ENCODE data around the gene LAMA2. TPM values are rescaled to one million over a fixed set of nuclear protein-coding genes. Genes with fewer than 3 reads are reported as not detected.

The LAMA2 gene
- total and polyA plus RNA-seq, 2 of the 8 experiments (the other 6 are each of a cell fraction or from before 2014, with no cell fraction given), result 1.3 to 3.8 TPM

DNA sequence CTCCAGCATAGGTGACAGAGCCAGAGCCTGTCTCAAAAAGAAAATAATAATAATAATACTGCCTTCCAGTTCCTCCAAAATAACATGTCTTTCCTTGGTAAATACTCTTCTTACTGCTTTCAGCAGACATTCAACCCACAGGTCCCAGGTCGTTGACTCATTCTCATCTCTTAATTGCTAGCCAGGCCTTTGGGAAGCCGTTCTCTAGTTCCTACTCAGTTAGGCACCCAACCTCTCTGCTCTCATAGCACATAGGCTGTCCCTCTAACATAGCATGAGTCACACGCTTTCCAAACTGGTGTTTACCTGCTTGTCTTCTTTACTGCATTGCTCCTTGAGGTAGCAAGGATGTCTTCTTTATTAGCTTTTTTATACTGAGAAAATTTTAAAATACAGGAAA is 98.8 kb downstream of the LAMA2 start:
- no peaks in the 10 kb centered on the region for H3K9me3 ChIP-seq (ENCODE audit: insufficient read depth in 2 of 2, low read depth in 1 of 2, low read length in 1 of 2)
- FAIRE-seq, result no peak
- TF ChIP-seq EP300 (IDR thresholded peaks at IDR 0.05; ENCODE audit: borderline replicate concordance in 1 of 2, low read depth in 2 of 2, low read length in 2 of 2) (no peak), NRF1 (IDR thresholded peaks at IDR 0.05; ENCODE audit: low read depth, low read length) (no peak), ZNF274 (IDR thresholded peaks at IDR 0.05; ENCODE audit: borderline replicate concordance, extremely low read depth, low read length) (no peak), SRF (IDR thresholded peaks at IDR 0.05; ENCODE audit: low read depth, low read length) (no peak), SAP30 (IDR thresholded peaks at IDR 0.05; ENCODE audit: insufficient read depth, insufficient replicate concordance, low read length) (no peak), CTBP2 (IDR thresholded peaks at IDR 0.05; ENCODE audit: borderline replicate concordance, insufficient read depth, insufficient read length, low read length) (no peak), GABPA (IDR thresholded peaks at IDR 0.05; ENCODE audit: borderline replicate concordance, insufficient read depth, low read length) (no peak), HDAC6 (IDR thresholded peaks at IDR 0.05; ENCODE audit: low read depth, low read length) (no peak), SIN3A (conservative IDR thresholded peaks at IDR 0.05 in 1 of 2, IDR thresholded peaks at IDR 0.05 in 1 of 2; ENCODE audit: low read depth in 1 of 2, low read length in 2 of 2) (no peak), RBBP5 (IDR thresholded peaks at IDR 0.05; ENCODE audit: borderline replicate concordance, low read depth, low read length) (no peak), PHF8 (conservative IDR thresholded peaks at IDR 0.05; ENCODE audit: low read depth, low read length) (no peak), SP1 (IDR thresholded peaks at IDR 0.05; ENCODE audit: low read depth, low read length) (no peak), BCL11A (IDR thresholded peaks at IDR 0.05; ENCODE audit: low read depth in 2 of 2, low read length in 2 of 2) (no peak), BACH1 (IDR thresholded peaks at IDR 0.05; ENCODE audit: low read length) (no peak)

More for the DNA sequence above, 98.8 kb downstream of the LAMA2 start:
- Histone ChIP-seq H2BK15ac (ENCODE audit: low read length) (no peak overlapping the region), H4K91ac (replicated peaks; ENCODE audit: insufficient read length, low read length) (no peak overlapping the region), H4K20me1 (replicated peaks in 1 of 2; ENCODE audit: control insufficient read depth in 1 of 2, insufficient read depth in 2 of 2, low read length in 2 of 2) (no peaks in the 10 kb centered on the region), H3K27ac (ENCODE audit: low read depth, low read length) (no peak overlapping the region), H2AK5ac (ENCODE audit: low read depth, low read length) (no peak overlapping the region), H3K4ac (replicated peaks; ENCODE audit: insufficient read length, low read depth, low read length) (no peak overlapping the region), H3K14ac (ENCODE audit: insufficient read length) (no peak overlapping the region), H4K5ac (ENCODE audit: insufficient read length, low read depth, low read length) (no peak overlapping the region), H3K27me3 (replicated peaks in 1 of 4; ENCODE audit: control insufficient read depth in 3 of 4, extremely low read depth in 1 of 4, insufficient read depth in 3 of 4, low read length in 3 of 4) (no peaks in the 10 kb centered on the region), H3K23me2 (ENCODE audit: low read depth, low read length) (no peaks in the 10 kb centered on the region), H3K36me3 (ENCODE audit: control insufficient read depth in 2 of 4, insufficient read depth in 4 of 4, low read length in 3 of 4) (no peaks in the 10 kb centered on the region), H3K79me1 (ENCODE audit: low read depth, low read length) (no peaks in the 10 kb centered on the region), H2BK12ac (ENCODE audit: low read depth, low read length) (no peak overlapping the region), H2BK20ac (ENCODE audit: low read length) (no peak overlapping the region), H3K23ac (ENCODE audit: insufficient read length) (no peak overlapping the region), H4K8ac (ENCODE audit: extremely low read depth, insufficient read depth, low read length) (no peak overlapping the region), H3K56ac (replicated peaks; ENCODE audit: insufficient read length, low read depth, low read length) (no peak overlapping the region), H3K9ac (replicated peaks in 1 of 4; ENCODE audit: extremely low read depth in 1 of 4, low read depth in 3 of 4, low read length in 3 of 4) (no peak overlapping the region), H3K4me1 (replicated peaks in 1 of 4; ENCODE audit: control insufficient read depth in 3 of 4, insufficient read depth in 4 of 4, low read length in 3 of 4) (no peaks in the 10 kb centered on the region), H3K4me2 (ENCODE audit: insufficient read depth in 1 of 2, low read depth in 2 of 2, low read length in 2 of 2) (no peak overlapping the region), H3K18ac (ENCODE audit: extremely low read depth, low read length) (no peak overlapping the region), H2BK5ac (ENCODE audit: low read depth, low read length) (no peak overlapping the region), H2BK120ac (replicated peaks; ENCODE audit: low read depth, low read length) (no peak overlapping the region), H2AFZ (ENCODE audit: low read length) (no peak overlapping the region), H3K4me3 (ENCODE audit: extremely low read depth in 1 of 4, insufficient read depth in 2 of 4, low read depth in 3 of 4, low read length in 4 of 4) (no peak overlapping the region), H3K79me2 (ENCODE audit: control insufficient read depth in 1 of 2, insufficient read depth in 2 of 2, low read length in 2 of 2) (no peaks in the 10 kb centered on the region)
- no peak for DNase-seq (ENCODE audit: low read depth in 1 of 2, low spot score in 2 of 2)
- 83% methylated on average over 3 of the region's 3 CpGs; no CpG with 5 or more reads in 1 of the 2 experiments for WGBS, 2 experiments (ENCODE audit: extremely low coverage in 1 of 2, insufficient coverage in 1 of 2, insufficient read length in 1 of 2, insufficient replicate concordance in 2 of 2, low coverage in 1 of 2, low lambda C conversion rate in 2 of 2, missing lambda C conversion rate in 1 of 2)
- ChIA-PET CTCF (ENCODE audit: partially characterized antibody) (no interaction called here), POLR2A (ENCODE audit: partially characterized antibody) (no interaction called here)
